Measurements from ENCODE around the gene PML. TPM values are rescaled to one million over a fixed set of nuclear protein-coding genes. Genes with fewer than 3 reads are reported as not detected.

PML gene
- total RNA-seq, 1 experiment from 2014 or later: 67.2 TPM

GRCh38 chr15:74025436-74025835, 30.9 kb downstream of the PML start:
- H3K27me3 ChIP-seq (ENCODE audit: insufficient read depth, low read depth): no peaks in the 10 kb centered on the region
- H3K36me3 ChIP-seq (ENCODE audit: low read depth): no peaks in the 10 kb centered on the region
- no peaks in the 10 kb centered on the region; the same call in none of the 2 replicates for H4K20me1 ChIP-seq (ENCODE audit: insufficient read depth)
- no peak overlapping the region for H3K27ac ChIP-seq
- H3K4me2 ChIP-seq: no peak overlapping the region
- no peaks in the 10 kb centered on the region for H3K9me2 ChIP-seq (ENCODE audit: insufficient read depth)
- DNase-seq: no peak
- TF ChIP-seq, protein P1, sequence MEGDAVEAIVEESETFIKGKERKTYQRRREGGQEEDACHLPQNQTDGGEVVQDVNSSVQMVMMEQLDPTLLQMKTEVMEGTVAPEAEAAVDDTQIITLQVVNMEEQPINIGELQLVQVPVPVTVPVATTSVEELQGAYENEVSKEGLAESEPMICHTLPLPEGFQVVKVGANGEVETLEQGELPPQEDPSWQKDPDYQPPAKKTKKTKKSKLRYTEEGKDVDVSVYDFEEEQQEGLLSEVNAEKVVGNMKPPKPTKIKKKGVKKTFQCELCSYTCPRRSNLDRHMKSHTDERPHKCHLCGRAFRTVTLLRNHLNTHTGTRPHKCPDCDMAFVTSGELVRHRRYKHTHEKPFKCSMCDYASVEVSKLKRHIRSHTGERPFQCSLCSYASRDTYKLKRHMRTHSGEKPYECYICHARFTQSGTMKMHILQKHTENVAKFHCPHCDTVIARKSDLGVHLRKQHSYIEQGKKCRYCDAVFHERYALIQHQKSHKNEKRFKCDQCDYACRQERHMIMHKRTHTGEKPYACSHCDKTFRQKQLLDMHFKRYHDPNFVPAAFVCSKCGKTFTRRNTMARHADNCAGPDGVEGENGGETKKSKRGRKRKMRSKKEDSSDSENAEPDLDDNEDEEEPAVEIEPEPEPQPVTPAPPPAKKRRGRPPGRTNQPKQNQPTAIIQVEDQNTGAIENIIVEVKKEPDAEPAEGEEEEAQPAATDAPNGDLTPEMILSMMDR (conservative IDR thresholded peaks at IDR 0.05): no peak
- no peak for TF ChIP-seq EZH2 (IDR thresholded peaks at IDR 0.05; ENCODE audit: low read depth)
- no peak overlapping the region for H2AFZ ChIP-seq
- no peaks in the 10 kb centered on the region for H3K79me2 ChIP-seq (ENCODE audit: low read depth)
- CTCF ChIA-PET: no interaction called here
- H3K9me3 ChIP-seq (ENCODE audit: insufficient read depth, low read depth): no peaks in the 10 kb centered on the region
- intact Hi-C loops (cut with micrococcal nuclease; ENCODE audit: unreplicated experiment): no loop called here
- no peaks in the 10 kb centered on the region for H3F3A ChIP-seq (ENCODE audit: insufficient read depth, low read depth)
- H3K4me1 ChIP-seq (replicated peaks; ENCODE audit: insufficient read depth): no peaks in the 10 kb centered on the region
- no TSS peak for BruUV-seq (replicated peaks)
- no peak overlapping the region for H3K4me3 ChIP-seq
- POLR2A ChIA-PET (ENCODE audit: unreplicated experiment): no interaction called here

GRCh38 chr15:74027688-74028087, 33.2 kb downstream of the PML start:
- Histone ChIP-seq H4K20me1 (ENCODE audit: insufficient read depth) (no peaks in the 10 kb centered on the region; the same call in none of the 2 replicates), H3K4me2 (no peak overlapping the region), H3K4me3 (no peak overlapping the region), H3K4me1 (replicated peaks; ENCODE audit: insufficient read depth) (no peaks in the 10 kb centered on the region), H3K27me3 (ENCODE audit: insufficient read depth, low read depth) (no peaks in the 10 kb centered on the region), H3K9me2 (ENCODE audit: insufficient read depth) (no peaks in the 10 kb centered on the region), H3K36me3 (ENCODE audit: low read depth) (no peaks in the 10 kb centered on the region), H3K27ac (no peak overlapping the region), H2AFZ (no peak overlapping the region), H3F3A (ENCODE audit: insufficient read depth, low read depth) (0 out of 2 replicates have a peak, but pooled peaks cover 3% of the 10 kb centered on the region), H3K9me3 (ENCODE audit: insufficient read depth, low read depth) (no peaks in the 10 kb centered on the region), H3K79me2 (ENCODE audit: low read depth) (no peaks in the 10 kb centered on the region)
- TF ChIP-seq, protein P1 (conservative IDR thresholded peaks at IDR 0.05): no peak
- TF ChIP-seq EZH2 (IDR thresholded peaks at IDR 0.05; ENCODE audit: low read depth): no peak
- ChIA-PET CTCF (interaction anchor here (1.5 kb wide), 1 partner anchor 20 kb away, joined by 5 read pairs; no protein-coding TSS in a partner anchor), POLR2A (ENCODE audit: unreplicated experiment) (interaction anchor here (0.6 kb wide), 1 partner anchor 974 kb away, joined by 11 read pairs; no protein-coding TSS in a partner anchor)
- intact Hi-C loops (cut with micrococcal nuclease; ENCODE audit: unreplicated experiment): no loop called here
- DNase-seq: no peak
- no TSS peak for BruUV-seq (replicated peaks)

GRCh38 chr15:74028646-74029045, 34.1 kb downstream of the PML start:
- no peak for TF ChIP-seq EZH2 (IDR thresholded peaks at IDR 0.05; ENCODE audit: low read depth)
- TF ChIP-seq, protein P1 (conservative IDR thresholded peaks at IDR 0.05): no peak
- 0 out of 2 replicates have a peak, but pooled peaks cover 3% of the 10 kb centered on the region for H3F3A ChIP-seq (ENCODE audit: insufficient read depth, low read depth)
- H4K20me1 ChIP-seq (ENCODE audit: insufficient read depth): no peaks in the 10 kb centered on the region; the same call in none of the 2 replicates
- H3K9me2 ChIP-seq (ENCODE audit: insufficient read depth): no peaks in the 10 kb centered on the region
- H3K9me3 ChIP-seq (ENCODE audit: insufficient read depth, low read depth): no peaks in the 10 kb centered on the region
- no peak overlapping the region for H2AFZ ChIP-seq
- H3K79me2 ChIP-seq (ENCODE audit: low read depth): no peaks in the 10 kb centered on the region
- H3K4me3 ChIP-seq: no peak overlapping the region
- no TSS peak for BruUV-seq (replicated peaks)
- no peaks in the 10 kb centered on the region for H3K36me3 ChIP-seq (ENCODE audit: low read depth)
- no peaks in the 10 kb centered on the region for H3K27me3 ChIP-seq (ENCODE audit: insufficient read depth, low read depth)
- DNase-seq: no peak
- CTCF ChIA-PET: no interaction called here
- H3K27ac ChIP-seq: no peak overlapping the region
- H3K4me2 ChIP-seq: no peak overlapping the region
- POLR2A ChIA-PET (ENCODE audit: unreplicated experiment): no interaction called here
- H3K4me1 ChIP-seq (replicated peaks; ENCODE audit: insufficient read depth): no peaks in the 10 kb centered on the region
- intact Hi-C loops (cut with micrococcal nuclease; ENCODE audit: unreplicated experiment): no loop called here

All from PC-9 (cell line).